Lung (tissue), 12 donors: ENCODE results near the gene LRFN3. TPM values are rescaled to one million over a fixed set of nuclear protein-coding genes. Genes with fewer than 3 reads are reported as not detected.

Source experiments
- ATAC-seq: fragments of 200-7000 bp; cut with Tn5 transposase; one replicate; pipeline ENCODE4 v1.9.1; 2020; ENCODE audit warnings: moderate number of reproducible peaks; ENCODE audit not compliant: insufficient read depth, low FRiP score
- DNase-seq, 3 donors: peaks; one replicate each; pipeline ENCODE4 v3.0.0-alpha.2; 2013 to 2017
- H3K27ac ChIP-seq, 2 donors: one replicate each; pipeline ENCODE4 v1.5.1; 2013; ENCODE audit warnings: mild to moderate bottlenecking in 2 of 2, moderate library complexity in 2 of 2, control low read depth in 1 of 2, inconsistent platforms in 1 of 2, low read depth in 1 of 2, low read length in 1 of 2
- H3K27me3 ChIP-seq, 3 donors: one replicate each; pipeline ENCODE4 v1.5.1; 2013; ENCODE audit warnings: low read length in 2 of 3; ENCODE audit not compliant: control insufficient read depth in 3 of 3, insufficient read depth in 3 of 3
- H3K36me3 ChIP-seq, 4 donors: one replicate each; pipeline ENCODE4 v1.5.1; 2013; ENCODE audit warnings: low read length in 4 of 4, mild to moderate bottlenecking in 1 of 4, moderate library complexity in 1 of 4; ENCODE audit not compliant: control insufficient read depth in 4 of 4, insufficient read depth in 4 of 4
- H3K4me1 ChIP-seq, 5 donors: one replicate each; pipeline ENCODE4 v1.5.1; 2013; ENCODE audit warnings: low read length in 5 of 5, mild to moderate bottlenecking in 2 of 5, moderate library complexity in 1 of 5; ENCODE audit not compliant: control insufficient read depth in 5 of 5, insufficient read depth in 5 of 5
- H3K4me3 ChIP-seq: one replicate; pipeline ENCODE4 v1.5.1; 2013; ENCODE audit warnings: mild to moderate bottlenecking, control low read depth, moderate library complexity
- H3K9ac ChIP-seq, 2 donors: one replicate each; pipeline ENCODE4 v1.5.1; 2013; ENCODE audit warnings: low read length in 2 of 2, control low read depth in 1 of 2; ENCODE audit not compliant: insufficient read depth in 1 of 2
- H3K9me3 ChIP-seq, 4 donors: one replicate each; pipeline ENCODE4 v1.5.1; 2013; ENCODE audit warnings: low read length in 3 of 4, mild to moderate bottlenecking in 1 of 4, moderate library complexity in 1 of 4; ENCODE audit not compliant: control insufficient read depth in 4 of 4, insufficient read depth in 3 of 4
- WGBS, 2 donors: extraction: QIAGEN DNeasy Blood & Tissue Kit; methylation state at CpG; one replicate each; pipeline ENCODE4 v1.1.7; 2013; 5-methylcytosine and 5-hydroxymethylcytosine counted together
- polyA plus RNA-seq, 2 donors: library from polyadenylated mRNA; stranded (reverse); fragments of 200-250 nt; gene quantifications; one replicate each; pipeline ENCODE4 v1.2.1, GENCODE V29; 2013
- total RNA-seq, 2 donors: library from RNA; depleted of rRNA in 1 of 2; stranded (reverse); fragments of >200 nt in 1 of 2; gene quantifications; one replicate each; pipeline ENCODE4 v1.2.1, GENCODE V29; 2014 to 2021
- TF ChIP-seq, protein P1 (sequence below): IDR thresholded peaks from 2 replicates; pipeline ENCODE4 v1.5.1; 2012; ENCODE audit warnings: mild to moderate bottlenecking; ENCODE audit errors: control extremely low read depth, extremely low read depth
- donor health status: control.
- donor health status: control.
- donor health status: Bipolar disorder and iron deficiency.
- donor health status: healthy.
- donor health status: DM: yes; HTN: yes; CAD: no.

Gene LRFN3
- total and polyA plus RNA-seq, 4 donors = 3.6 to 14.0 (median 7.6) TPM

DNA sequence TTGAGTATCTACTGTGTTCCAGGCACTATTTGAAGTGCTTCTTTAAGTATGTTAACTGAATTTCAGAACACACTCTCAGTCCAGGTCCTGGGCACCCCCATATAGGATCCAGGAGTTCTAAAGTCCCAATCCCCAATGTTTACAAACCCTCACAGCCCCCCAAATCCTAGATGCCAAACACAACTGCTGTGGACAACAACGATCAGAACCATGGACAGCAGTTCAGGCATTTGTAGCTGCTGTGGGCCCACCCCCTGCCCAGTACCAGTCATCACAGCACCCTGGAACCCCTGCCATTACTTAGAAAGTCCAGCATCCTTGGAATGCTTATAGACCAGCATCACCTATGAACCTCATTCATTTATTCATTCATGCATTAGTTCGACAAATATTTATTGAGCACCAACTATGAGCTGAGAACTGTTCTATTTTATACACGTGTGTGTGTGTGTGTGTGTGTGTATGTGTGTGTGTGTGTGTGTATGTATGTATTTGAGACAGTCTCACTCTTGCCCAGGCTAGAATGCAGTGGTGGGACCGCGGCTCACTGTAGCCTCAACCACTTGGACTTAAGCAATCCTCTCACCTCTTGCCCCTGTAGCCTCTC, 39.5 kb downstream of the LRFN3 start:
- Histone ChIP-seq H3K27me3 (peaks cover 0 to 2% (median 0%) of the 10 kb centered on the region in 3 donors), H3K4me3 (no peak overlapping the region), H3K27ac (no peak overlapping the region), H3K4me1 (no peaks in the 10 kb centered on the region), H3K36me3 (no peaks in the 10 kb centered on the region), H3K9ac (no peak overlapping the region), H3K9me3 (peaks cover 0 to 5% (median 0%) of the 10 kb centered on the region in 4 donors)
- TF ChIP-seq, protein P1, sequence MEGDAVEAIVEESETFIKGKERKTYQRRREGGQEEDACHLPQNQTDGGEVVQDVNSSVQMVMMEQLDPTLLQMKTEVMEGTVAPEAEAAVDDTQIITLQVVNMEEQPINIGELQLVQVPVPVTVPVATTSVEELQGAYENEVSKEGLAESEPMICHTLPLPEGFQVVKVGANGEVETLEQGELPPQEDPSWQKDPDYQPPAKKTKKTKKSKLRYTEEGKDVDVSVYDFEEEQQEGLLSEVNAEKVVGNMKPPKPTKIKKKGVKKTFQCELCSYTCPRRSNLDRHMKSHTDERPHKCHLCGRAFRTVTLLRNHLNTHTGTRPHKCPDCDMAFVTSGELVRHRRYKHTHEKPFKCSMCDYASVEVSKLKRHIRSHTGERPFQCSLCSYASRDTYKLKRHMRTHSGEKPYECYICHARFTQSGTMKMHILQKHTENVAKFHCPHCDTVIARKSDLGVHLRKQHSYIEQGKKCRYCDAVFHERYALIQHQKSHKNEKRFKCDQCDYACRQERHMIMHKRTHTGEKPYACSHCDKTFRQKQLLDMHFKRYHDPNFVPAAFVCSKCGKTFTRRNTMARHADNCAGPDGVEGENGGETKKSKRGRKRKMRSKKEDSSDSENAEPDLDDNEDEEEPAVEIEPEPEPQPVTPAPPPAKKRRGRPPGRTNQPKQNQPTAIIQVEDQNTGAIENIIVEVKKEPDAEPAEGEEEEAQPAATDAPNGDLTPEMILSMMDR = no peak
- DNase-seq (peak in 1 of 3 donors; percentile 42), ATAC-seq (no peak)
- WGBS, 2 donors = 33 to 36% methylated on average over 5 of the region's 5 CpGs

DNA sequence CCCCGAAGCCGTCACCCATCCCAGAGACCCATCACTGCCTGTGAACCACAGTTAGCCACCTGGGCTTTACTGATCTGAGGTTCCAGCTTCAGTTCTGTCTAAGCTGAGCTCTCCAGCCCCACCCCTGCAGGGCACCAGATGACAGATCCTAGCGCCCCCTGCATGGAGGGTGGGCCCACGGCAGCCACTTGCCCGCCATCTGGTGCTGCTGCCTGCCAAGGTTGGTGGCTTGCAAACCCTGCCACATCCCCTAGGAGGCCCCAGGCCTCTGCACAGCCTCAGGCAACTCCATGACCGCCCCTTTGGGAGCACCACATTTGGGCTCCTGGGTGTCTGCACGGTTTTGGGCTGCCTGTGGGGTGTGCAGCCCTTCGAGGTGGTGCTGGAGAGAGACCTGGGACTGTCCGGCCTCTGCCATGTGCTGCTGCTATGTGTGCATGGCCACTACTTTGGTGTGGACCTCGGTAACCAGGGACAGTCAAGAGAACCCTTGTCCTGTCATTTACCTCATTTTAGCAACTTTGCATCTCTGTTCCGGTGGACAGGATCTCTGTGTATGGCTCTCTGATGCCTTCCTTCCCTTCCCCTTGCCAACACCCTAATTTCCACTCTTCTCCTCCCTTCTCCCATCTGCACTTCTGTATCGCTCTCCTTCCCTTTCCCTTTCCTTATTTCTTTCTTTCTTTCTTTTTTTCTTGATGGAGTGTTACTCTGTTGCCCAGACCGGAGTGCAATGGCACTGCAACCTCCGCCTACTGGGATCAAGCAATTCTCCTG, 41.5 kb downstream of the LRFN3 start:
- ATAC-seq (no peak), DNase-seq (no peak)
- 53 to 55% methylated on average over 14 of the region's 14 CpGs for WGBS, 2 donors
- no peaks in the 10 kb centered on the region for H3K4me1 ChIP-seq
- H3K9me3 ChIP-seq = peaks cover 0 to 5% (median 0%) of the 10 kb centered on the region in 4 donors
- H3K36me3 ChIP-seq = no peaks in the 10 kb centered on the region
- no peak overlapping the region for H3K9ac ChIP-seq
- TF ChIP-seq, protein P1 = no peak
- H3K27ac ChIP-seq = no peak overlapping the region
- H3K4me3 ChIP-seq = no peak overlapping the region
- H3K27me3 ChIP-seq = peaks cover 0 to 2% (median 0%) of the 10 kb centered on the region in 3 donors

DNA sequence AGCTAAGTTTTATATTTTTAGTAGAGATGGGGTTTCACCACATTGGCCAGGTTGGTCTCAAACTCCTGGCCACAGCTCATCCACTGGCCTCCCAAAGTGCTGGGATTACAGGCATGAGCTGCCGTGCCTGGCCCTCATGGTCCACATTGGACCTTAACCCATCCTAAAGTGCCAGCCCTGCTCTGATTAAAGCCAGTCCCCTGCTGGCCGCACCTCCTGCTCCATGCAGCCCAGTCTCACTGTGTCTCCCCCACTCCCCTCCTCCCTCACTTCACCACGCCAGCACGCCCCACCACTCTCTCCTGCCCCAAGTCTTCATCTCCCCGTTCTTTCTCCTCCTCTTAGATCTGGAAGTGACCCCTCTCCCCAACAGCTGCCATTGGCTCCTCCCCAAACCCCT, 42.1 kb downstream of the LRFN3 start:
- no peaks in the 10 kb centered on the region for H3K36me3 ChIP-seq
- TF ChIP-seq, protein P1 = no peak
- peaks cover 0 to 5% (median 0%) of the 10 kb centered on the region in 4 donors for H3K9me3 ChIP-seq
- H3K27me3 ChIP-seq = peaks cover 0 to 2% (median 0%) of the 10 kb centered on the region in 3 donors
- H3K4me1 ChIP-seq = no peaks in the 10 kb centered on the region
- no peak overlapping the region for H3K9ac ChIP-seq
- ATAC-seq = no peak
- H3K27ac ChIP-seq = no peak overlapping the region
- WGBS, 2 donors = 43 to 52% methylated on average over 5 of the region's 5 CpGs
- DNase-seq = no peak
- H3K4me3 ChIP-seq = no peak overlapping the region
